H9 (cell line): Measurements from ENCODE around the gene TGFBR2. TPM values are rescaled to one million over a fixed set of nuclear protein-coding genes. Genes with fewer than 3 reads are reported as not detected.
A peak's percentile ranks its signal among the peaks of the same experiment; 100 is the strongest.

Source experiments
- DNase-seq: peaks from one replicate; pipeline ENCODE4 v3.0.0-alpha.2; 2017
- H2AFZ ChIP-seq: one replicate; pipeline ENCODE4 v1.6.1; 2013; ENCODE audit warnings: mild to moderate bottlenecking, low read length, control low read depth, moderate library complexity
- H2AK5ac ChIP-seq: 2 replicates; pipeline ENCODE4 v1.6.1; 2013; ENCODE audit warnings: low read length, control low read depth, mixed read lengths; ENCODE audit not compliant: insufficient read length
- H2BK120ac ChIP-seq: one replicate; pipeline ENCODE4 v1.6.1; 2013; ENCODE audit warnings: low read depth, mild to moderate bottlenecking, low read length, control low read depth, inconsistent platforms; ENCODE audit not compliant: poor library complexity, severe bottlenecking
- H2BK12ac ChIP-seq: 2 replicates; pipeline ENCODE4 v1.6.1; 2013; ENCODE audit warnings: low read length, control low read depth, mixed read lengths, low read depth; ENCODE audit not compliant: insufficient read length
- H2BK15ac ChIP-seq: 2 replicates; pipeline ENCODE4 v1.6.1; 2013; ENCODE audit warnings: low read depth, low read length, control low read depth
- H2BK20ac ChIP-seq: one replicate; pipeline ENCODE4 v1.6.1; 2013; ENCODE audit warnings: low read depth, mild to moderate bottlenecking, low read length, control low read depth, inconsistent platforms; ENCODE audit not compliant: poor library complexity, severe bottlenecking
- H2BK5ac ChIP-seq: 2 replicates; pipeline ENCODE4 v1.6.1; 2013; ENCODE audit warnings: low read length, control low read depth, mixed read lengths; ENCODE audit not compliant: insufficient read length
- H3K14ac ChIP-seq: 2 replicates; pipeline ENCODE4 v1.6.1; 2013; ENCODE audit warnings: low read length, control low read depth; ENCODE audit not compliant: insufficient read depth
- H3K18ac ChIP-seq: 2 replicates; pipeline ENCODE4 v1.6.1; 2013; ENCODE audit warnings: low read depth, mild to moderate bottlenecking, mixed read lengths, low read length, control low read depth; ENCODE audit not compliant: insufficient read length
- H3K23ac ChIP-seq: 2 replicates; pipeline ENCODE4 v1.6.1; 2013; ENCODE audit warnings: low read length, control low read depth, mixed read lengths, low read depth; ENCODE audit not compliant: insufficient read length
- H3K23me2 ChIP-seq: 2 replicates; pipeline ENCODE4 v1.6.1; 2013; ENCODE audit warnings: low read depth, mild to moderate bottlenecking, mixed read lengths, low read length, control low read depth; ENCODE audit not compliant: insufficient read length, poor library complexity, severe bottlenecking
- H3K27ac ChIP-seq: 2 replicates; pipeline ENCODE4 v1.5.1; 2013; ENCODE audit warnings: low read length, control low read depth, mixed read lengths, low read depth; ENCODE audit not compliant: insufficient read length
- H3K27me3 ChIP-seq: 2 replicates; pipeline ENCODE4 v1.6.1; 2013; ENCODE audit warnings: low read length, control low read depth, inconsistent platforms; ENCODE audit not compliant: insufficient read depth
- H3K4ac ChIP-seq: 2 replicates; pipeline ENCODE4 v1.6.1; 2013; ENCODE audit warnings: low read depth, mild to moderate bottlenecking, control low read depth, inconsistent platforms, low read length, moderate library complexity
- H3K4me1 ChIP-seq: 2 replicates; pipeline ENCODE4 v1.6.1; 2013; ENCODE audit warnings: low read length, control low read depth, inconsistent platforms; ENCODE audit not compliant: insufficient read depth
- H3K4me2 ChIP-seq: 2 replicates; pipeline ENCODE4 v1.6.1; 2013; ENCODE audit warnings: low read length, control low read depth, mixed read lengths; ENCODE audit not compliant: insufficient read length, insufficient read depth
- H3K56ac ChIP-seq: 2 replicates; pipeline ENCODE4 v1.6.1; 2013; ENCODE audit warnings: low read depth, mild to moderate bottlenecking, mixed read lengths, low read length, control low read depth; ENCODE audit not compliant: insufficient read length
- H3K79me1 ChIP-seq: 2 replicates; pipeline ENCODE4 v1.6.1; 2013; ENCODE audit warnings: low read depth, mild to moderate bottlenecking, moderate library complexity, low read length, control low read depth, inconsistent platforms; ENCODE audit not compliant: insufficient read depth, poor library complexity, severe bottlenecking
- H3K79me2 ChIP-seq: 2 replicates; pipeline ENCODE4 v1.6.1; 2013; ENCODE audit warnings: low read length, control low read depth, inconsistent platforms; ENCODE audit not compliant: insufficient read depth
- H3K9ac ChIP-seq: 2 replicates; pipeline ENCODE4 v1.6.1; 2013; ENCODE audit warnings: low read length, control low read depth, mixed read lengths; ENCODE audit not compliant: insufficient read length; ENCODE audit errors: extremely low read depth
- H3K9me3 ChIP-seq: one replicate; pipeline ENCODE4 v1.6.1; 2013; ENCODE audit warnings: low read depth, low read length, inconsistent platforms; ENCODE audit not compliant: control insufficient read depth
- H3T11ph ChIP-seq: one replicate; pipeline ENCODE4 v1.6.1; 2013; ENCODE audit warnings: mild to moderate bottlenecking, low read length, control low read depth, inconsistent platforms
- H4K20me1 ChIP-seq: one replicate; pipeline ENCODE4 v1.6.1; 2013; ENCODE audit not compliant: control insufficient read depth, insufficient read length, insufficient read depth
- H4K5ac ChIP-seq: 2 replicates; pipeline ENCODE4 v1.6.1; 2013; ENCODE audit warnings: low read depth, mild to moderate bottlenecking, mixed read lengths, low read length, control low read depth; ENCODE audit not compliant: insufficient read length
- H4K8ac ChIP-seq: replicated peaks from 2 replicates; pipeline ENCODE4 v1.6.1; 2013; ENCODE audit warnings: low read length, control low read depth, mixed read lengths, low read depth; ENCODE audit not compliant: insufficient read length
- H4K91ac ChIP-seq: 2 replicates; pipeline ENCODE4 v1.6.1; 2013; ENCODE audit warnings: low read depth, mild to moderate bottlenecking, moderate library complexity, mixed read lengths, low read length, control low read depth; ENCODE audit not compliant: insufficient read length
- H3K27ac Mint-ChIP-seq, 3 experiments: 2 replicates in 2 of 3; 3 replicates in 1 of 3; pipeline ENCODE4 v1.8.0; 2020 to 2021; ENCODE audit warnings: mixed read lengths in 3 of 3, mild to moderate bottlenecking in 1 of 3, moderate library complexity in 1 of 3
- H3K27me3 Mint-ChIP-seq: 2 replicates; pipeline ENCODE4 v1.8.0; 2021; ENCODE audit warnings: low read depth, mild to moderate bottlenecking, moderate library complexity, mixed read lengths
- H3K36me3 Mint-ChIP-seq, 3 experiments: 2 replicates in 2 of 3; 3 replicates in 1 of 3; pipeline ENCODE4 v1.8.0; 2020 to 2021; ENCODE audit warnings: low read depth in 3 of 3, mixed read lengths in 3 of 3; ENCODE audit not compliant: insufficient read depth in 1 of 3
- H3K4me1 Mint-ChIP-seq, 2 experiments: 2 replicates each; pipeline ENCODE4 v1.8.0; 2020; ENCODE audit warnings: mixed read lengths in 2 of 2
- H3K4me3 Mint-ChIP-seq, 2 experiments: 2 replicates in 1 of 2; 3 replicates in 1 of 2; pipeline ENCODE4 v1.8.0; 2020 to 2021; ENCODE audit warnings: mild to moderate bottlenecking in 2 of 2, mixed read lengths in 2 of 2, moderate library complexity in 1 of 2
- H3K9me3 Mint-ChIP-seq, 2 experiments: 2 replicates in 1 of 2; 3 replicates in 1 of 2; pipeline ENCODE4 v1.8.0; 2020; ENCODE audit warnings: mild to moderate bottlenecking in 2 of 2, mixed read lengths in 2 of 2, moderate library complexity in 1 of 2
- WGBS: extraction: QIAGEN DNeasy Blood & Tissue Kit; methylation state at CpG from one replicate; pipeline ENCODE4 v1.1.7; 2013; ENCODE audit warnings: missing lambda C conversion rate, low lambda C conversion rate, mixed read lengths; ENCODE audit not compliant: insufficient read length; ENCODE audit errors: extremely low coverage; 5-methylcytosine and 5-hydroxymethylcytosine counted together
- total RNA-seq: library from RNA; stranded (reverse); gene quantifications from 2 replicates; pipeline ENCODE4 v1.2.1, GENCODE V29; 2021
- TF ChIP-seq, protein P1 (sequence below): fragments of 200-600 bp; sonication (generic); conservative IDR thresholded peaks from 3 replicates; pipeline ENCODE4 v1.8.0; 2021; ENCODE audit warnings: antibody characterized with exemption, mild to moderate bottlenecking

Gene TGFBR2
- total RNA-seq, 1 experiment from 2014 or later: 10.6 TPM

GRCh38 chr3:30671527-30672286 is 65.3 kb downstream of the TGFBR2 start:
- no peak overlapping the region for H4K8ac ChIP-seq
- Mint-ChIP-seq H3K27me3 (no peaks in the 10 kb centered on the region), H3K4me1 (peaks cover 18 to 24% of the 10 kb centered on the region in 2 experiments), H3K27ac (0 out of 7 replicates have a peak overlapping the region, but pooled peaks of 1 of the 3 experiments have one; percentile 6), H3K36me3 (peaks cover 40 to 71% (median 50%) of the 10 kb centered on the region in 3 experiments), H3K4me3 (no peak overlapping the region), H3K9me3 (no peaks in the 10 kb centered on the region)
- no peak overlapping the region for H2BK120ac ChIP-seq
- no peak overlapping the region for H4K5ac ChIP-seq
- no peak overlapping the region for H2BK12ac ChIP-seq
- H3K27ac ChIP-seq: no peak overlapping the region
- no peak overlapping the region for H3K9ac ChIP-seq
- no peaks in the 10 kb centered on the region for H3K9me3 ChIP-seq
- 0 out of 2 replicates have a peak, but pooled peaks cover 2% of the 10 kb centered on the region for H3K79me2 ChIP-seq
- no peak overlapping the region for H3K4ac ChIP-seq
- H3K4me2 ChIP-seq: no peak overlapping the region
- H2AFZ ChIP-seq: no peak overlapping the region
- H2BK15ac ChIP-seq: no peak overlapping the region
- no peak for DNase-seq
- no peaks in the 10 kb centered on the region for H3K79me1 ChIP-seq
- no peaks in the 10 kb centered on the region for H3K27me3 ChIP-seq
- no peak overlapping the region for H3K14ac ChIP-seq
- H2AK5ac ChIP-seq: no peak overlapping the region
- no peak overlapping the region for H3T11ph ChIP-seq
- no peak overlapping the region for H2BK20ac ChIP-seq
- no peaks in the 10 kb centered on the region; the same call in 1 of the 2 replicates for H3K4me1 ChIP-seq
- TF ChIP-seq, protein P1, sequence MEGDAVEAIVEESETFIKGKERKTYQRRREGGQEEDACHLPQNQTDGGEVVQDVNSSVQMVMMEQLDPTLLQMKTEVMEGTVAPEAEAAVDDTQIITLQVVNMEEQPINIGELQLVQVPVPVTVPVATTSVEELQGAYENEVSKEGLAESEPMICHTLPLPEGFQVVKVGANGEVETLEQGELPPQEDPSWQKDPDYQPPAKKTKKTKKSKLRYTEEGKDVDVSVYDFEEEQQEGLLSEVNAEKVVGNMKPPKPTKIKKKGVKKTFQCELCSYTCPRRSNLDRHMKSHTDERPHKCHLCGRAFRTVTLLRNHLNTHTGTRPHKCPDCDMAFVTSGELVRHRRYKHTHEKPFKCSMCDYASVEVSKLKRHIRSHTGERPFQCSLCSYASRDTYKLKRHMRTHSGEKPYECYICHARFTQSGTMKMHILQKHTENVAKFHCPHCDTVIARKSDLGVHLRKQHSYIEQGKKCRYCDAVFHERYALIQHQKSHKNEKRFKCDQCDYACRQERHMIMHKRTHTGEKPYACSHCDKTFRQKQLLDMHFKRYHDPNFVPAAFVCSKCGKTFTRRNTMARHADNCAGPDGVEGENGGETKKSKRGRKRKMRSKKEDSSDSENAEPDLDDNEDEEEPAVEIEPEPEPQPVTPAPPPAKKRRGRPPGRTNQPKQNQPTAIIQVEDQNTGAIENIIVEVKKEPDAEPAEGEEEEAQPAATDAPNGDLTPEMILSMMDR: no peak
- no CpG with 5 or more reads among the region's 20 CpGs for WGBS
- H4K20me1 ChIP-seq: no peaks in the 10 kb centered on the region
- H2BK5ac ChIP-seq: no peak overlapping the region
- H3K23ac ChIP-seq: no peak overlapping the region
- H4K91ac ChIP-seq: no peak overlapping the region
- no peaks in the 10 kb centered on the region for H3K23me2 ChIP-seq
- no peak overlapping the region for H3K56ac ChIP-seq
- H3K18ac ChIP-seq: no peak overlapping the region
